Myocyte (in vitro differentiated cells): ENCODE measurements around the gene APOC3. TPM values are rescaled to one million over a fixed set of nuclear protein-coding genes. Genes with fewer than 3 reads are reported as not detected.

Source experiments
- DNase-seq: peaks from one replicate; pipeline ENCODE4 v3.0.0-alpha.2; 2012; ENCODE audit warnings: low read depth
- total RNA-seq: library from RNA; depleted of rRNA; stranded (reverse); fragments of >200 nt; gene quantifications from 2 replicates; pipeline ENCODE4 v1.2.3, GENCODE V29; 2014

The APOC3 gene
- total RNA-seq, 1 donor from 2014 or later, result not detected

GRCh38 chr11:116804001-116804400, 25.7 kb upstream of the APOC3 start:
- no peak for DNase-seq

- no peak for DNase-seq
Measured at GRCh38 chr11:116807601-116808261, 22.0 kb upstream of the APOC3 start.

- no peak for DNase-seq
Measured at GRCh38 chr11:116808262-116809175, 21.2 kb upstream of the APOC3 start.

GRCh38 chr11:116811194-116811593, 18.5 kb upstream of the APOC3 start:
- no peak for DNase-seq

- DNase-seq, result no peak
Measured at GRCh38 chr11:116812109-116812508, 17.6 kb upstream of the APOC3 start.

- no peak for DNase-seq
Measured at GRCh38 chr11:116813170-116813569, 16.5 kb upstream of the APOC3 start.

- no peak for DNase-seq
Measured at GRCh38 chr11:116813781-116814471, 15.8 kb upstream of the APOC3 start.

- no peak for DNase-seq
Measured at GRCh38 chr11:116814502-116814901, 15.2 kb upstream of the APOC3 start.

- DNase-seq, result no peak
Measured at GRCh38 chr11:116819049-116819448, 10.7 kb upstream of the APOC3 start.

GRCh38 chr11:116821050-116821918, 8.4 kb upstream of the APOC3 start:
- no peak for DNase-seq

- no peak for DNase-seq
Measured at GRCh38 chr11:116822575-116822974, 7.1 kb upstream of the APOC3 start.

- no peak for DNase-seq
Measured at GRCh38 chr11:116823031-116823843, 6.5 kb upstream of the APOC3 start, which contains the start of gene APOA4. Gene APOA4 (minus strand): TSS chr11:116823304. CDS start chr11:116823191, 113 bp downstream.

GRCh38 chr11:116825434-116825833, 4.3 kb upstream of the APOC3 start:
- DNase-seq, result no peak

- no peak for DNase-seq
Measured at GRCh38 chr11:116825854-116826750, 3.6 kb upstream of the APOC3 start.

GRCh38 chr11:116826751-116827431, 2.8 kb upstream of the APOC3 start:
- DNase-seq, result no peak

- DNase-seq, result no peak
Measured at GRCh38 chr11:116827461-116827860, 2.2 kb upstream of the APOC3 start.

- no peak for DNase-seq
Measured at GRCh38 chr11:116828632-116829524, 829 bp upstream of the APOC3 start.
